NK-92 (cell line): ENCODE measurements around the gene TRIP10.
"Not testable (repeated sequence)": the region's sequence is repeated elsewhere in the genome, so short reads cannot be mapped to it uniquely, and the experiment has no call there.

Experiments
- DNase-seq: peaks from one replicate; lab custom pipeline; 2025; ENCODE audit not compliant: unreplicated experiment; lab: John Stamatoyannopoulos, UW

Gene TRIP10

DNA sequence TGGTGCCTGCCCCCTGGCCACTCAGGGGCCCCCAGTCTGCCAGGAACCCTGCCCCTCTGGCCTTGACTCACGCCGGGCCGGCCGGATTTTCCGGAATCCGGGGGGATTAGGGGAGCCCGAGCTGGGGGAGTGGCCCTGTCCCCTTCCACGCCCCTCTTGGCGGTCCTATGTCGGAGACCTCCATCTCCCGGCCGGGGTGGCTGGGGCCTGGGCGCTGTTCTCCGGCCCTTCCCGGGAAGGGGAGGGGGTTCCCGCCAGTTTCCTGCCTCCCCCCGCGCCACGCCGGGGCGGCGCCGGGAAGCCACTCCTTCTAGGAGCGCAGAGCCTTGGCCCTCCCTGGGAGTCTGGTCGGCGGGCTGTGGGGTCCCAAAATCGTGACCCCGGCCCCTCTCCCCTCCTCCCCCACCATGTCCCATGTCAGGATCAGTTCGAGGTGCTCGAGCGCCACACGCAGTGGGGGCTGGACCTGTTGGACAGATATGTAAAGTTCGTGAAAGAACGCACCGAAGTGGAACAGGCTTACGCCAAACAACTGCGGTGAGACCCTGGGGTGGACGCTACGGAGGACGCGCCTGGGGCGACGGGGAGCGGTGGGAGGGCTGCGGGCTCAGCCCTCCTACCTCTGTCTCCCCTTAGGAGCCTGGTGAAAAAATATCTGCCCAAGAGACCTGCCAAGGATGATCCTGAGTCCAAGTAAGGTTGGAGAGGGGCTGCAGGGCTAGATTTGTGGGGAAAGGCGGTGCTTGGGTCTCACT, 1.3 kb downstream of the TRIP10 start:
- no peak for DNase-seq

DNA sequence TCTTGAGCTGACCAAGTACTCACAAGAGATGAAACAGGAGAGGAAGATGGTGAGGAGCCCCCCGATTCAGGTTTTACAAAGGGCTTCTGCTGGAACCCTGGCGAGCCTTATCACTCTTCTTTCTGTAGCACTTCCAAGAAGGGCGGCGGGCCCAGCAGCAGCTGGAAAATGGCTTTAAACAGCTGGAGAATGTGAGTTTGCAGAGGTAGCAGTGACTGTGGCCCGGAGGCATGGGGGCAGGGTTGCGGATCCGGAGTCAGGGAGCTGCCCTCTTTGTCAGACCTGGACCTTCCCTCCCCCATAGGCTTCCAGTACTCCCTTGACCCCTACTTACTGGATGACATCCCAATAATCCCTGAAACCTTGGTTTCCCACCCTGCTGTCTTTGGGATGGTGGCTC, 3.6 kb downstream of the TRIP10 start:
- DNase-seq: no peak

DNA sequence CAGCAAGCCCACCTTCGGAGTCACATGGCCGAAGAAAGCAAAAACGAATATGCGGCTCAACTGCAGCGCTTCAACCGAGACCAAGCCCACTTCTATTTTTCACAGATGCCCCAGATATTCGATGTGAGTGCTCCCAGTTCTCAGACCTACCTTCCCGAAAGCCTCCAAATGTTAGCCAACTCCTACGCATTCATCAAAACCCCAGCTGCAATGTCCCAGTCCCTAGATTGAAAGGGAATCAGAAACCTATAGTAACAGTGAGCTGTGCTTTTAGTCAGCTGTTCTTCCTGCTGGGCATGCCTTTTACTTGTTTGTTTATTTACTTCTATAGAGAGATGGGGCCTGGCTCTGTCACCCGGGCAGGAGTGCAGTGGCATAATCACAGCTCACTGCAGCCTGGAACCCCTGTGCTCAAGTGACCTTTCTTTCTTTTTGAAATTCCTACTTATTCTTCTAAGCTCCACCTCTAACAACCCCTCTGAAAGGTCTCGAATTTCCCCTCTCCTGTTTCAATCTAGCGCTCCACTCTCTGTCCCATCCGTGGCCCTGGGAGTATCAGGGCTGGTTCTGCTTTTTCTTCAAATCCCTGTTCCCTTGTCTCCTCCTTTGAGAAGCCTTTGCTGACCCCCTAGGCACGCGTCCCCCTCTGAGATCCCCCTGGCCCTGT, 4.4 kb downstream of the TRIP10 start:
- no peak for DNase-seq

DNA sequence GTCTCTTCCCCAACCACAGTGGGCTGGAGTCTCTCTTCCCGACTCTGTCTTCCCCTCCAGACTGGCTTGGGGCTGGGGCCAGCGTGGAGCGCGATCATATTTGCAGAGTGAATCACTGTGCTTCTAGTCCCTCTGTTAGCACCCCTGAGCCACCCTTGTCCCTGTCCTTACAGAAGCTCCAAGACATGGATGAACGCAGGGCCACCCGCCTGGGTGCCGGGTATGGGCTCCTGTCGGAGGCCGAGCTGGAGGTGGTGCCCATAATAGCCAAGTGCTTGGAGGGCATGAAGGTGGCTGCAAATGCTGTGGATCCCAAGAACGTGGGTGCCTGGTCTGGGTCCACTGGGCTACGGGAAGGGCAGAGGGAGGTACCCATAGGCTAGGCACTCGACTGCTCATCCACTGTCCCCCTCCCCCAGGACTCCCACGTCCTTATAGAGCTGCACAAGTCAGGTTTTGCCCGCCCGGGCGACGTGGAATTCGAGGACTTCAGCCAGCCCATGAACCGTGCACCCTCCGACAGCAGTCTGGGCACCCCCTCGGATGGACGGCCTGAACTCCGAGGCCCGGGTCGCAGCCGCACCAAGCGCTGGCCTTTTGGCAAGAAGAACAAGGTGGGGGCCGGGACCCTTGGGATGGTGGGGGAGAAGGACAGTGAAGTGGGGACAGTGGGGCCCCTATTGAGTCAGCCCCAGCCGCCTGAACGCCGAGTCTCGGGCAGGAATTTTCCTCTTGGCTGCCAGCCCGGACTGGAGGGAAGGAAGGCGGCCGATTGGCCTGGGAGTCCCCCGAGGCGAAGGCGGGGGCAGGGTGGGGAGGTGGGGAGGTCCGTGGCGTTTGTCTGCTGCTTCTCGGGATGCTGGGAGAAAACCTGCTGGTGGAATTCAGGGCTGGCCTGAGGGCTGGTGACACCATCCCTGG, 5.2 kb downstream of the TRIP10 start:
- no peak for DNase-seq

DNA sequence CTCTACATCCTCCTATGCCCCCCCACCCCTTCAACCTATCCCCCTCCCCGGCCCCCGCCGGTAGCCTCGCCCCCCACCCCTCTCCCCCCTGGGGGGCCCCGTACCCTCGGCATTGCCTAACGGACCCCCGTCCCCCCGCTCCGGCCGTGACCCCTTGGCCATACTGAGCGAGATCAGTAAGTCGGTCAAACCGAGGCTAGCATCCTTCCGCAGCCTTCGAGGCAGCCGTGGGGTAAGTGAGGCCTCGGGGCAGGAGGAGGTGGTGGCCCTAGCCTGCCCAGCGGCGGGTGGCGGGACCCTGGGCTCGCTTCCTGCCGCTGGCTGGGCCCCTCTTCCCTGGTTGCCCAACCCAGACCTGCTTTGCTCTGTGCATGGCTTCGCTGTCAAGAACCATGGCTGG, 6.5 kb downstream of the TRIP10 start:
- no peak for DNase-seq

DNA sequence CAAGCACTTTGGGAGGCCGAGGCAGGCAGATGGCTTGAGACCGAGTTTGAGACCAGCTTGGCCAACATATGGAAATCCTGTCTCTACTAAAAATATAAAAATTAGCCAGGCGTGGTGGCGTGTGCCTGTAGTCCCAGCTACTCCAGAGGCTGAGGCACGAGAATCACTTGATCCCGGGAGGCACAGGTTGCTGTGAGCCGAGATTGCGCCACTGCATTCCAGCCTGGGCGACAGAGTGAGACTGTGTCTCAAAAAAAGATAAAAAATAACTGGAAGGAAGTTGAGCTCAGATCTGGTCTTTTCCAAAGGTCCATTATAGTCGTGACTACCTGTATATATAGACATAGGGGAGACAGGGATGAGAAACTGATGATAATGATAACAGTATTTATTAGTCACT, 9.1 kb downstream of the TRIP10 start:
- not testable (repeated sequence) for DNase-seq

DNA sequence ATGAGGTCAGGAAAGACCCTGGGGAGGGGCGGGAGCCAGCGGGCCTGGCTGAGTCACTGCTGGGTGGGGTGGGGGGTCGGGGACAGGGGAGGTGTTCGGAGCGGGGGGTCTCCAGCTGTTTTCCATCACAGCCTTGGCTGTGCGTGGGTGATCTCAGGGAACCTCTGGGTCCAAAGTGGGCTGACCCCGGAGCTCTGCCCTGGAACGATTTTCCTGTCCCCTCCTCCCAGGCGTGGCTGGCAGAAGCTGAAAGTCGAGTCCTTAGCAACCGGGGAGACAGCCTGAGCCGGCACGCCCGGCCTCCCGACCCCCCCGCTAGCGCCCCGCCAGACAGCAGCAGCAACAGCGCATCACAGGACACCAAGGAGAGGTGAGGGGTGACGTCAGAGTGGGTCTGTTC, 10.6 kb downstream of the TRIP10 start:
- no peak for DNase-seq

DNA sequence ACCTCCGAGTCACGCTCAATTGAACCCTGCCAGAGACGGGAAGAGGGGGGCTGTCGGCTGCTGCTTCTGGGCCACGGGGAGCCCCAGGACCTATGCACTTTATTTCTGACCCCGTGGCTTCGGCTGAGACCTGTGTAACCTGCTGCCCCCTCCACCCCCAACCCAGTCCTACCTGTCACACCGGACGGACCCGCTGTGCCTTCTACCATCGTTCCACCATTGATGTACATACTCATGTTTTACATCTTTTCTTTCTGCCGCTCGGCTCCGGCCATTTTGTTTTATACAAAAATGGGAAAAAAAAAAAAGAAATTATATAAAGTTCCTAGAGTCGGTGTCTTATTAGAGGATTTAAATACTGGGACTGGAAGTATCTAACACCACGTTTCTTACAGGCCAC, 11.7 kb downstream of the TRIP10 start:
- DNase-seq: no peak

DNA sequence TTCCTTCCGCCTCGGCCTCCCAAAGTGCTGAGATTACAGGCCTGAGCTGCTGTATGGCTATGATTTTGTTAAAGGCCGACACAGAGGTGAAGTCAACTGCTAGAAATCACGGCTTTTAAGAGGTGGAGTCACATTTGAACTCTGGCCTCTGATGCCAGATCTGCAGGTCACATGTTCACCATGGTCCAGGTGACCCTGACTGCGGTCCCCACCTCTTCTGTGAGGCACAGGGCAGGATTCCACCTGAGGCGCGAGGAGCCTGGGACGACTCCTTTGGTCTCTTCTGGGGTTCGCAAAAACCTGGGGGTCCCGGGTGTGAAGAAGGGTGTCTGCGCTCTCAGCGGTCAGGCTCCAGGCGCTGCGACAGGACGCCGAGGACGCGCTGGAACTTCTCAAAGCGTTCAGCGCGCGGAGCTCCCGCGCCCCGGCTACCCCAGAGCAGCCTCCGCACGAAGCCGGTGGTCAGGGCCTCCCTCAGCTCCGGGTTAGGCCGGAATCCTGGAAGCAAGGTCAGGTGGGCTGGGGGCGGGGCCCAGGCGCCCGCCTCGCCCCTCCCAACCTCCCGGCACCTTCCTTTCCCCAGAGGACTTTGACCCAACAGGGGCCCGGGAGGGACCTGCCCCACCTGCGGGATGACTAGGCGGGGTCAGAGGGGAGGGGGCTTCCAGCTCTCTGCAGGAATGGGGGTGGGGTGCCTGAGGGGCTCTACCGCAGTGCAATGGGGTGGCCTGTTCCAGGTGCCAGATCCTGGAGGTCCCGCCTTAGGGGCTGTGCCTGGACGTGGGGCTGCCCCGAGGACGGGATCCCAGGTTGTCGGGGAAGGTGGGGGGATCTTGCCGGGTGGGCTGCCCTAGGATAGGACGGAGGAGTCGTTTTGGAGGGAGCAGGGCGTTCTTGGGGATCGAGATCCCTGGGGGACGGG, 13.0 kb downstream of the TRIP10 start:
- DNase-seq: no peak

DNA sequence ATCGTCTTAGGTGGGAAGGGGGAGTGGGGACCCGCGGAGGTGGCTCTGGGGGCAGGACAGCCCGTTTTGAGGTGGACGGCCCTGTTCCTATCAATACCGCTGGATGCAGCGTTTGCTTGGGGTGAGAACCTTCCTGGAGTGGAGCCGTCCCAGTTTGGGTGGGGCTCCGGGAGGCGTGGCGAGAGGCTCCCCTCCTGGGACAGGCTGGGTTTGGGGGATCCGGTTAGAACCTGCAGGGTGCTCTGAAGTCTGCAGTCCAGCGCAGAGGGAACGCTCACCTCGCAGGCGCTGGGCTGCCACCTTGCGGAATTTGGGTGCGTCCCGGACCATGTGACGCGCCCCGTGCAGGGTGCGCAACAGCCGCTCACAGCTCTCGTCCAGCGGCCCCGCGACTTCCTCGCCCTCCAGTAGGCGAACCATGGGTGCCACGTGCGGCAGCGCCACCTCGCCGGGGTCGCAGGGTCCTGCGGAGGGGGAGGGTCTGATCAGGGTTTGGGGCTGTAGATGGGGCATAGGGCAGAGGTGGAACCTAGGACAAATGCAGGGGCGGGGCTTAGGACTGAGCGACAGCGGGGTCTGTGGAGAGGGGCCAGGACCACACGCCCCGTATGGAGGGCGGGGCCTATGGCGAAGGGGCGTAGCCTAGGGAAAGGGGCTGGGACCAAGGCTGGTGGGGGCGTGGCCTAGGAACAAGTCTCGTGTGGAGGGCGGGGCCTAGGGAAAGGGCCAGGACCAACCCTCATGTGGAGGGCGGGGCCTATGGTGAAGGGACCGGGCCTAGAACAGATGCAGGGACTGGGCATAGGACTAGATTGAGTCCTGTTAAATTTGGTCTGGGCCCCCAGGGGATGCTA, 13.9 kb downstream of the TRIP10 start:
- DNase-seq: no peak

DNA sequence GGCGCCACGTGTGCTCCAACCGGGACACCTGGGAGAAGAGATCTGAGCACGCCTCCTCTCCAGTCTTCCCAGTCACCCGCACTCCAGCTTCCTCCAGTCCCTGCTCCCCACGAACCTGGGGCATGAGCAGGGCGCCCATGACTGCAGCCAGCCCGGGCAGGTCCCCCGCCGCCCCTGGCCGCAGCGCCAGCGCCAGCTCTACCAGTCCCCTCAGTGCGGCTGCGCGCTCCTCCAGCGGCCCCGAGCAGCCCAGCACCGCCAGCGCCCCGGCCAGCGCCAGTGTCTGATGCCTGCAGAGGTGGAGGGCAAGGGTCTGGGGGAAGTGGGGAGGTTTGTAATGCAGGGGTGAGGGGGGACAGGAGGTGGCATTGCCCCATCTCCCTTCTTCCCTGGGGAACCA, 14.7 kb downstream of the TRIP10 start:
- DNase-seq: no peak

DNA sequence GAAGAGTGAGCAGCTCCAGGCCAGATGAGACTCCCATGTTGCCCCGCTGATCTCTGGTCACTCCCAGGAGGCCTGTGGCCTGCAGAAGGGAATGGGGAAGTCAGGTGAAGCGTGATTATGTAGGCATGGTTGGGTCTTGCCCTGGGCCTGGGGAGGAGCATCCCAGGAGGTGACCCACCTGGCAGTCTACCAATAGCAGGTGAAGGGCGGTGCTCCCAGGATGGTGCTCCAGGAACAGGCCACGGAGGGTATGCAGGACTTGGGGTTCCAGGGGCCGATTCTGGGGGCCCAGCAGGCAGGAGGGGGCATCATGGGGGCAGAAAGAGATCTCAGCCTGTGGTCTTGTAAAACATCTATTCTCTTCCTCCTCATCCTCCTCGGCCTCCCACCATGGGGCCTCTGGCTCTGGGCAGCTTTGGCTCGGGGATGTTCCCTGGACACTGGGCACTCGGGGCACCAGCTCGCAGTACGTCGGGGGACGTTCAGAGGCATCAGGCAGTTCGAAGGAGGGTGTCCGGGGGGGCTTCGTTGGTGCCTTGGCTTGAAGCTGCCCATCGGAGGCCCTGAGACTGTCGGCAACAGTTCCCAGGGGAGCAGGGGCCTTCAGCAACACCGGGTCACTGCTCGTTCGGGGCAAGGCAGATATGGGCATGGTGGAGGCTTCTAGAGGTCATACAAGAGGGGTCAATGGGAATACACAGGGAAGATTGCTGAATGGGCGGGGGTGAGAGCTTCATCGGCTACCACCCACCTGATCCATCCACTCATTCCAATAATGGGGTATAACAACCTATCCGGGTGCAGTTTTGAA, 15.4 kb downstream of the TRIP10 start:
- DNase-seq: no peak

DNA sequence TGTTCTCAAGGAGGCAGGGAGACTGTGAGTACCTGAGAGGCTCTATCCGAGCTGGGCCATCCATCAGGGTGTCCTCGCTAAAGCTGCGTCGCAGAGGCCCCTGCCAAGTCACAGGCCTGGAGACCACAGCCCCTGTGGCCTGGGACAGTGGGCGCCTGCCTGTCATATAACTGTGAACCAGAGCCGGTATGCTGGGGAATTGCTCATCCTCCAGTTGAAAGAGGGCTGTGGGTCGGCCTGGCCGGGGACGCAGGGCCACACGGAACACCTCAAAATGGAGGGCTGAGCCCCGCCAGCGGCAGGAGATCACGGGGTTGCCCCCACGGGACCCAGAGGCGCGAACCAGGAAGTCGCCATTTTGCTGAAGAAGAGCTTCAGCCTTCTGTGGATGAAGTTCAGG, 21.1 kb downstream of the TRIP10 start:
- no peak for DNase-seq

DNA sequence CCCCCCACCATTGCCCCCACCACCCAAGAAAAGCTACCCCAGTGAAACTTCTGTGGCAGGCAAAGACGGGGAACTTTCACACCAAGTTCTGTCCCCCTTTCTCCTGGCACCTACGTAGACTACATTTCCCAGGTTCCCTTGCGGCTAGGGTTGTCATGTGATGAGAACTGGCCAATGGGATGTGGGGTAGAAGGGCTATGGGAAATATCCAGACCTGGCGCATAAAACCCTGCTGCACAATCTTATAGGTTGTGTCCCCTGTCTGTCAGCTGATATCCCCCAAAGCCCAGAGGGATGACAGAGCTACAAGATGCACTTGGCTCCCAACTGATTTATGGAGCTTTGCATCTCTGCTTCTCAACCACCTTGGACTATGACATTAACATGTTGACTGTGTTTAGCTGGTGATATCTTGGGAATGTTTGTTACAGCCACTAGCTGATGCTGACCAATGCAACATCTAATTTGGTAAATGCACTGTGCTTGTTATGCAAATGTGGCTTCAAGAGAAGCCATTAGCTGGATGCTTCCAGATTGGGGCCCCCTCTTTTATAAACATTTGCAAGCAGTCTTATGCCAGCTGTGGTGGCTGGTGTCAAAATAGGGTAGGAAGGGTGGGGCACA, 21.7 kb downstream of the TRIP10 start:
- no peak for DNase-seq

DNA sequence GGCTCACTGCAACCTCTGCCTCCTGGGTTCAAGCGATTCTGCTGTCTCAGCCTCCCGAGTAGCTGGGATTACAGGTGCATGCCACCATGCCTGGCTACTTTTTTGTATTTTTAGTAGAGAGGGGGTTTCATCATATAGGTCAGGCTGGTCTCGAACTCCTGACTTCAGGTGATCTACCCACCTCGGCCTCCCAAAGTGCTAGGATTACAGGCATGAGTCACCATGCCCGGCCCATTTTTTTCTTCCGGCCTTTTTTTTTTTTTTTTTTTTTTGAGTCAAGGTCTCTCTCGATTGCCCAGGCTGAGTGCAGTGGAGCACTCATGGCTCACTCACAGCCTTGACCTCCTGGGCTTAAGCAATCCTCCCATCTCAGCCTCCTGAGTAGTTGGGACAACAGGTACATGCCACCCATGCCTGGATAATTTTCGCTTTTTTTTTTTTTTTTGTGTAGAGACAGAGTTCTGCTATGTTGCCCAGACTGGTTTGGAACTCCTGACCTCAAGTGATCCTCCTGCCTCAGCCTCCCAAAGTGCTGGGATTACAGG, 22.8 kb downstream of the TRIP10 start:
- DNase-seq: not testable (repeated sequence)

DNA sequence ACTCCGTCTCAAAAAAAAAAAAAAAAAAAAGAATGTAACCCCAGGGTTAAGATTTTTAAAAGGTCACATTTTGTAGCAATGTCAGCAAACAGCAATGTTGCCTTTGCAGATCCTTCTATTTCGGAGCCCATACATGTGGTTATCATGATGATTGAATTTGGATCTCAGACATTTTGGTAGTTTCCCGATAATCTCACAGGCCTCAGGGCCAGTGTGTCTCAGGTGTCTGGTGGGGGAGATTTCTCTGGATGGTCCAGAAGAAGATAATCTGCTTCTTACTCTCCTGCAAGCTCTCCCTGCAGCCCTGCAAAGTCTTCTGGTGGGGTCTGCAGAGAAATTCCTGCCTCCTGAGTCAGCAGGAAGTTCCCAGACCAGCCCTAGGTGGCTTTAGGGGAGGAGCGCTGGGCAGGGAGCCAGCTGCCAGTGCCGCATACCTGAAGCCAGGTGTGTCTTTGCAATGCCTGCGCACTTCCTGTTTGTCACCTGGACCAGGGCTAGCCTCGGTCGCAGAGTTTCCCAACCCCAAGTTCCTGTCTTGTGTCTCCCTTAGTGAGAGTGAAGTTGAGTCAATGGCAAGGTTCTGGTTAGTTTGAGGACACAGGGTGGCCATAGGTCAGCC, 26.4 kb downstream of the TRIP10 start:
- DNase-seq: no peak

DNA sequence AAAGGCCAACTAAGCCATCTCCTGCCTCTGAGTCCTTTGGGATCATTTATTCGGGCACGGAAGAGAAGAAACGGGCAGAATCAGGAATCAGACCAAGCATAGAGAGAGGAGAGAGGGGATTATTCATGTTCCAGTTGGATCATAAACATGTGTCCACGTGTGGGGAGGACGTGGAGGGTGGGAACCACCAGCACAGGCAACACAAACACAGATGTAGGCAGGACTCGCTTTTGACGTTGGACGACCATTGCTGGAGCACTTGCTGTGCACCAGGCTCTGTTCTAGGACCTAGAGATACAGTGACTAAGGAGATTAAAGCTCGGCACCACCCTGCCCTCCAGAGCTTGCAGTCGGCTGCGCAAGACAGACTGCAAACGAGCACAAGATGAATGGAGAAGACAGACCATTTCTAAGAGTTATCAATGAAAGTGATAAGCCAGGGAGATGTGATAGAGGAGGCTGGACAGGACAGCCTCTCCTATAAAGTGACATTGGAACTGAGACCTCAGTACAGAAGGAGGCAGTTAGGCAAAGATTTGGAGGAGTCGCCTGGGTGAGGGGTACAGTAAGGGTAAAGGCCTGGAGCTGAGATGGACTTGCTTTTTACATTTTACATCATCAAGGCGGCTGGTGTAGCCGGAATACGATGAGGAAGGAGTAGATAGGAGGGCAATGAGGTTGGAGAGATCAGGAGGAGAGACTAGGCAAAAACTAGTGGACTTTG, 27.0 kb downstream of the TRIP10 start:
- DNase-seq: no peak
